ENCODE measurements around the gene GREB1. TPM values are rescaled to one million over a fixed set of nuclear protein-coding genes. Genes with fewer than 3 reads are reported as not detected.

Gene GREB1
- total and polyA plus RNA-seq, 2 of the 4 experiments (the other 2 are of a cell fraction) = 0.05 TPM; not detected in 1

GRCh38 chr2:11615209-11615608 lies 81.4 kb downstream of the GREB1 start:
- Histone ChIP-seq H2BK5ac (ENCODE audit: low read depth, low read length, poor library complexity, severe bottlenecking) (no peak overlapping the region), H3K4ac (ENCODE audit: low read depth, low read length) (no peak overlapping the region), H3K4me2 (ENCODE audit: low read depth, low read length) (no peak overlapping the region), H3K9me1 (ENCODE audit: insufficient read depth, low read length) (no peaks in the 10 kb centered on the region), H3K27me3 (ENCODE audit: control insufficient read depth, insufficient read depth, low read length) (peaks cover 18% of the 10 kb centered on the region), H4K20me1 (ENCODE audit: insufficient read depth, low read length) (no peaks in the 10 kb centered on the region), H3K9ac (ENCODE audit: low read depth, low read length) (no peak overlapping the region), H3K9me3 (ENCODE audit: control insufficient read depth, insufficient read depth, low read length) (no peaks in the 10 kb centered on the region; the same call in 1 of the 2 replicates), H2AK9ac (replicated peaks; ENCODE audit: low read depth, low read length, poor library complexity) (no peak overlapping the region), H4K91ac (ENCODE audit: insufficient read depth, low read depth, low read length) (no peak overlapping the region), H4K5ac (ENCODE audit: low read depth, low read length) (no peak overlapping the region), H3K23ac (ENCODE audit: low read depth, low read length) (no peak overlapping the region), H3K27ac (ENCODE audit: insufficient read depth, low read length) (no peak overlapping the region), H3K79me1 (ENCODE audit: low read depth in 1 of 2, low read length in 2 of 2) (no peaks in the 10 kb centered on the region), H3K36me3 (ENCODE audit: control insufficient read depth, insufficient read depth, low read length) (no peaks in the 10 kb centered on the region), H3K14ac (replicated peaks; ENCODE audit: low read depth, low read length) (no peak overlapping the region), H2AFZ (replicated peaks; ENCODE audit: low read length, poor library complexity) (no peak overlapping the region), H2BK15ac (ENCODE audit: low read depth, low read length) (no peak overlapping the region), H3K18ac (ENCODE audit: low read depth, low read length) (no peak overlapping the region), H2BK120ac (ENCODE audit: low read depth, low read length) (no peak overlapping the region), H3K4me1 (ENCODE audit: control insufficient read depth, insufficient read depth, low read length) (peaks cover 3% of the 10 kb centered on the region; the same call in 1 of the 2 replicates), H2AK5ac (ENCODE audit: low read depth, low read length) (no peak overlapping the region), H3K56ac (ENCODE audit: extremely low read depth, insufficient read depth, low read length) (no peak overlapping the region), H3K4me3 (ENCODE audit: insufficient read depth, low read depth, low read length) (no peak overlapping the region), H4K8ac (ENCODE audit: low read depth in 2 of 2, low read length in 2 of 2) (no peak overlapping the region), H2BK20ac (ENCODE audit: low read depth, low read length) (no peak overlapping the region)
- ATAC-seq (ENCODE audit: low read depth) (no peak), DNase-seq (no peak)
- BruUV-seq (replicated peaks) = no TSS peak
- in situ Hi-C loops (cut with MboI; ENCODE audit: low sequenced_read_pairs) = no loop called here
- WGBS, 2 experiments (ENCODE audit: extremely low coverage in 2 of 2, insufficient read length in 1 of 2) = no CpG with 5 or more reads among the region's 3 CpGs
- CTCF ChIA-PET = no interaction called here
- no peak for TF ChIP-seq SMC3 (IDR thresholded peaks at IDR 0.05; ENCODE audit: low read depth, low read length)
- TF ChIP-seq RCOR1 (IDR thresholded peaks at IDR 0.05; ENCODE audit: insufficient replicate concordance, low read length) = no peak
- TF ChIP-seq CHD1 (IDR thresholded peaks at IDR 0.05; ENCODE audit: low read depth, low read length) = no peak
- TF ChIP-seq POLR2A (IDR thresholded peaks at IDR 0.05; ENCODE audit: low read depth, low read length) = no peak
- TF ChIP-seq USF2 (IDR thresholded peaks at IDR 0.05; ENCODE audit: low read depth, low read length) = no peak
- no peak for TF ChIP-seq FOS (IDR thresholded peaks at IDR 0.05; ENCODE audit: low read depth, low read length)
- TF ChIP-seq BHLHE40 (IDR thresholded peaks at IDR 0.05; ENCODE audit: low read depth, low read length) = no peak
- TF ChIP-seq MAFK (IDR thresholded peaks at IDR 0.05; ENCODE audit: low read depth, low read length) = no peak
- dilution Hi-C loops (cut with HindIII; ENCODE audit: low sequenced_read_pairs, unreplicated experiment) = no loop called here
- POLR2A ChIA-PET (ENCODE audit: unreplicated experiment) = no interaction called here
- intact Hi-C loops (cut with micrococcal nuclease) = no loop called here

All from IMR-90 (cell line).